KMS-11 (cell line): ENCODE results near the gene ADGRD1.

Source experiments
- H2AFZ ChIP-seq: fragments of 200-600 bp; sonication (generic); 2 replicates; pipeline ENCODE4 v1.6.1; 2016; ENCODE audit warnings: antibody characterized with exemption, mixed run types, low read depth
- H3K27ac ChIP-seq: fragments of 200-600 bp; sonication (generic); 2 replicates; pipeline ENCODE4 v1.6.1; 2016; ENCODE audit warnings: mild to moderate bottlenecking, mixed run types
- H3K27me3 ChIP-seq: fragments of 200-600 bp; sonication (generic); 2 replicates; pipeline ENCODE4 v1.6.1; 2017; ENCODE audit warnings: mild to moderate bottlenecking, low read depth, mixed run types, moderate library complexity; ENCODE audit not compliant: insufficient read depth
- H3K36me3 ChIP-seq: fragments of 200-600 bp; sonication (generic); 2 replicates; pipeline ENCODE4 v1.6.1; 2017; ENCODE audit warnings: mild to moderate bottlenecking, mixed run types; ENCODE audit not compliant: insufficient read depth
- H3K4me1 ChIP-seq: fragments of 200-600 bp; sonication (generic); 2 replicates; pipeline ENCODE4 v1.6.1; 2016; ENCODE audit warnings: mild to moderate bottlenecking, low read depth, mixed run types; ENCODE audit not compliant: poor library complexity, severe bottlenecking
- H3K4me2 ChIP-seq: fragments of 200-600 bp; sonication (generic); 2 replicates; pipeline ENCODE4 v1.7.0; 2016; ENCODE audit warnings: mild to moderate bottlenecking, mixed run types
- H3K4me3 ChIP-seq: fragments of 200-600 bp; sonication (generic); IDR thresholded peaks from 2 replicates; pipeline ENCODE4 v1.6.1; 2017; ENCODE audit warnings: low read depth, low read length, mixed read lengths; ENCODE audit not compliant: insufficient read depth
- H3K79me2 ChIP-seq: fragments of 200-600 bp; sonication (generic); 2 replicates; pipeline ENCODE4 v1.6.1; 2016; ENCODE audit warnings: low read depth, mixed run types; ENCODE audit not compliant: insufficient read depth
- H3K9ac ChIP-seq: fragments of 200-600 bp; sonication (generic); 2 replicates; pipeline ENCODE4 v1.6.1; 2016; ENCODE audit warnings: mild to moderate bottlenecking, mixed run types
- H4K20me1 ChIP-seq: fragments of 200-600 bp; sonication (generic); 2 replicates; pipeline ENCODE4 v1.6.1; 2016; ENCODE audit warnings: mild to moderate bottlenecking, mixed run types; ENCODE audit not compliant: insufficient read depth
- CTCF ChIP-seq: fragments of 200-600 bp; sonication (generic); conservative IDR thresholded peaks from 2 replicates; pipeline ENCODE4 v1.6.1; 2017; ENCODE audit warnings: low read depth, mild to moderate bottlenecking, antibody characterized with exemption, low read length, moderate library complexity, mixed read lengths

Gene ADGRD1

GRCh38 chr12:131089531-131090273 is 136.0 kb downstream of the ADGRD1 start:
- H3K4me1 ChIP-seq = no peaks in the 10 kb centered on the region
- H3K27ac ChIP-seq = no peak overlapping the region
- no peak overlapping the region for H2AFZ ChIP-seq
- TF ChIP-seq CTCF = no peak
- no peak overlapping the region for H3K4me3 ChIP-seq
- H3K36me3 ChIP-seq = no peaks in the 10 kb centered on the region
- no peaks in the 10 kb centered on the region for H3K27me3 ChIP-seq
- H3K9ac ChIP-seq = no peak overlapping the region
- no peaks in the 10 kb centered on the region for H3K79me2 ChIP-seq
- H4K20me1 ChIP-seq = no peaks in the 10 kb centered on the region
- no peak overlapping the region for H3K4me2 ChIP-seq

GRCh38 chr12:131090274-131091210 is 136.8 kb downstream of the ADGRD1 start:
- H3K27ac ChIP-seq = no peak overlapping the region
- no peaks in the 10 kb centered on the region for H3K27me3 ChIP-seq
- H3K79me2 ChIP-seq = no peaks in the 10 kb centered on the region
- no peaks in the 10 kb centered on the region for H3K36me3 ChIP-seq
- no peak overlapping the region for H3K4me3 ChIP-seq
- H3K9ac ChIP-seq = no peak overlapping the region
- no peaks in the 10 kb centered on the region for H4K20me1 ChIP-seq
- no peaks in the 10 kb centered on the region for H3K4me1 ChIP-seq
- H2AFZ ChIP-seq = no peak overlapping the region
- no peak for TF ChIP-seq CTCF
- no peak overlapping the region for H3K4me2 ChIP-seq

GRCh38 chr12:131091413-131091975 is 137.8 kb downstream of the ADGRD1 start:
- no peak overlapping the region for H3K4me2 ChIP-seq
- H3K36me3 ChIP-seq = no peaks in the 10 kb centered on the region
- no peak for TF ChIP-seq CTCF
- no peaks in the 10 kb centered on the region for H4K20me1 ChIP-seq
- no peak overlapping the region for H3K4me3 ChIP-seq
- H3K27me3 ChIP-seq = no peaks in the 10 kb centered on the region
- H3K4me1 ChIP-seq = no peaks in the 10 kb centered on the region
- no peak overlapping the region for H3K9ac ChIP-seq
- H3K79me2 ChIP-seq = no peaks in the 10 kb centered on the region
- H2AFZ ChIP-seq = no peak overlapping the region
- no peak overlapping the region for H3K27ac ChIP-seq

GRCh38 chr12:131091976-131092691 is 138.4 kb downstream of the ADGRD1 start:
- H3K27me3 ChIP-seq = no peaks in the 10 kb centered on the region

More at GRCh38 chr12:131091976-131092691, 138.4 kb downstream of the ADGRD1 start:
- no peaks in the 10 kb centered on the region for H3K4me1 ChIP-seq
- H3K36me3 ChIP-seq = no peaks in the 10 kb centered on the region
- no peak overlapping the region for H3K4me3 ChIP-seq
- H3K4me2 ChIP-seq = no peak overlapping the region
- no peak for TF ChIP-seq CTCF
- no peak overlapping the region for H3K27ac ChIP-seq
- no peak overlapping the region for H2AFZ ChIP-seq
- H3K79me2 ChIP-seq = no peaks in the 10 kb centered on the region
- no peaks in the 10 kb centered on the region for H4K20me1 ChIP-seq
- no peak overlapping the region for H3K9ac ChIP-seq
